Smooth muscle cell of the brain vasculature (primary cell): ENCODE measurements around the gene PRKG1.

Experiments used
- DNase-seq: peaks from one replicate; pipeline ENCODE4 v3.0.0-alpha.2; 2012; ENCODE audit warnings: low read depth, low spot score

Gene PRKG1

GRCh38 chr10:52314822-52315552 lies 1240.7 kb downstream of the PRKG1 start:
- no peak for DNase-seq

GRCh38 chr10:52316001-52316400 lies 1241.7 kb downstream of the PRKG1 start:
- DNase-seq = no peak

- no peak for DNase-seq
These were observed 1242.2 kb downstream of the PRKG1 start for GRCh38 chr10:52316500-52316899.

GRCh38 chr10:52318136-52318701 lies 1243.9 kb downstream of the PRKG1 start:
- no peak for DNase-seq

- DNase-seq = no peak
These were observed 1244.7 kb downstream of the PRKG1 start for GRCh38 chr10:52318822-52319464.

GRCh38 chr10:52319926-52320325 lies 1245.6 kb downstream of the PRKG1 start:
- DNase-seq = no peak

- DNase-seq = no peak
These were observed 1248.0 kb downstream of the PRKG1 start for GRCh38 chr10:52322323-52322722.

GRCh38 chr10:52322936-52323335 lies 1248.6 kb downstream of the PRKG1 start:
- DNase-seq = no peak

GRCh38 chr10:52326382-52326781 lies 1252.1 kb downstream of the PRKG1 start:
- no peak for DNase-seq

GRCh38 chr10:52331638-52332364 lies 1257.5 kb downstream of the PRKG1 start:
- no peak for DNase-seq

GRCh38 chr10:52332815-52333214 lies 1258.5 kb downstream of the PRKG1 start:
- DNase-seq = no peak

GRCh38 chr10:52334595-52334994 lies 1260.3 kb downstream of the PRKG1 start:
- DNase-seq = no peak

GRCh38 chr10:52335665-52336064 lies 1261.4 kb downstream of the PRKG1 start:
- DNase-seq = no peak

- no peak for DNase-seq
These were observed 1262.9 kb downstream of the PRKG1 start for GRCh38 chr10:52337225-52337624.

- DNase-seq = no peak
These were observed 1269.2 kb downstream of the PRKG1 start for GRCh38 chr10:52343439-52343838.

GRCh38 chr10:52346394-52347326 lies 1272.4 kb downstream of the PRKG1 start:
- no peak for DNase-seq

- no peak for DNase-seq
These were observed 1273.0 kb downstream of the PRKG1 start for GRCh38 chr10:52347327-52347667.
